Fibroblast of skin of scalp (primary cell): ENCODE measurements around the gene MAPT.
"Not testable (repeated sequence)": the region's sequence is repeated elsewhere in the genome, so short reads cannot be mapped to it uniquely, and the experiment has no call there.

Experiments
- DNase-seq: peaks from one replicate; pipeline ENCODE4 v3.0.0-alpha.2; 2013

The MAPT gene

GRCh38 chr17:46011711-46012505, 117.6 kb downstream of the MAPT start:
- DNase-seq: no peak

- DNase-seq: no peak
These were observed 118.2 kb downstream of the MAPT start for GRCh38 chr17:46012506-46013079.

DNA sequence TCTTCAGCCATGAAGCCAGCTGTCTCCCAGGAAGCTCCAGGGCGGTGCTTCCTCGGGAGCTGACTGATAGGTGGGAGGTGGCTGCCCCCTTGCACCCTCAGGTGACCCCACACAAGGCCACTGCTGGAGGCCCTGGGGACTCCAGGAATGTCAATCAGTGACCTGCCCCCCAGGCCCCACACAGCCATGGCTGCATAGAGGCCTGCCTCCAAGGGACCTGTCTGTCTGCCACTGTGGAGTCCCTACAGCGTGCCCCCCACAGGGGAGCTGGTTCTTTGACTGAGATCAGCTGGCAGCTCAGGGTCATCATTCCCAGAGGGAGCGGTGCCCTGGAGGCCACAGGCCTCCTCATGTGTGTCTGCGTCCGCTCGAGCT, 118.8 kb downstream of the MAPT start:
- no peak for DNase-seq

DNA sequence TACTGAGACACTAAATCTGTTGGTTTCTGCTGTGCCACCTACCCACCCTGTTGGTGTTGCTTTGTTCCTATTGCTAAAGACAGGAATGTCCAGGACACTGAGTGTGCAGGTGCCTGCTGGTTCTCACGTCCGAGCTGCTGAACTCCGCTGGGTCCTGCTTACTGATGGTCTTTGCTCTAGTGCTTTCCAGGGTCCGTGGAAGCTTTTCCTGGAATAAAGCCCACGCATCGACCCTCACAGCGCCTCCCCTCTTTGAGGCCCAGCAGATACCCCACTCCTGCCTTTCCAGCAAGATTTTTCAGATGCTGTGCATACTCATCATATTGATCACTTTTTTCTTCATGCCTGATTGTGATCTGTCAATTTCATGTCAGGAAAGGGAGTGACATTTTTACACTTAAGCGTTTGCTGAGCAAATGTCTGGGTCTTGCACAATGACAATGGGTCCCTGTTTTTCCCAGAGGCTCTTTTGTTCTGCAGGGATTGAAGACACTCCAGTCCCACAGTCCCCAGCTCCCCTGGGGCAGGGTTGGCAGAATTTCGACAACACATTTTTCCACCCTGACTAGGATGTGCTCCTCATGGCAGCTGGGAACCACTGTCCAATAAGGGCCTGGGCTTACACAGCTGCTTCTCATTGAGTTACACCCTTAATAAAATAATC, 119.3 kb downstream of the MAPT start:
- DNase-seq: peak; percentile 92

DNA sequence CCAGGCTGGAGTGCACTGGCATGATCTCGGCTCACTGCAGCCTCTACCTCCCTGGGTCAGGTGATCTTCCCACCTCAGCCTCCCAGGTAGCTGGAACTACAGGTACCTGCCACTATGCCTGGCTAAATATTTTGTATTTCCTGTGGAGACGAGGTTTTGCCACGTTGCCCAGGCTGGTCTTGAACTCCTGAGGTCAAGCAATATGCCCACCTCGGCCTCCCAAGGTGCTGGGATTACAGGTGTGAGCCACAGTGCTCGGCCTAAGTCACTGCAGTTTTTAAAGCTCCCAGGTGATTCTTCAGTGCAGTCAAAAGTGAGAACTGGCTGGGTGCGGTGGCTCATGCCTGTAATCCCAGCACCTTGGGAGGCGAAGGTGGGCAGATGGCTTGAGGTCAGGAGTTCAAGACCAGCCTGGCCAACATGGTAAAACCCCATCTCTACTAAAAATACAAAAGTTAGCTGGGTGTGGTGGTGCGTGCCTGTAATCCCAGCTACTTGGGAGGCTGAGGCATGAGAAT, 125.1 kb downstream of the MAPT start:
- not testable (repeated sequence) for DNase-seq

DNA sequence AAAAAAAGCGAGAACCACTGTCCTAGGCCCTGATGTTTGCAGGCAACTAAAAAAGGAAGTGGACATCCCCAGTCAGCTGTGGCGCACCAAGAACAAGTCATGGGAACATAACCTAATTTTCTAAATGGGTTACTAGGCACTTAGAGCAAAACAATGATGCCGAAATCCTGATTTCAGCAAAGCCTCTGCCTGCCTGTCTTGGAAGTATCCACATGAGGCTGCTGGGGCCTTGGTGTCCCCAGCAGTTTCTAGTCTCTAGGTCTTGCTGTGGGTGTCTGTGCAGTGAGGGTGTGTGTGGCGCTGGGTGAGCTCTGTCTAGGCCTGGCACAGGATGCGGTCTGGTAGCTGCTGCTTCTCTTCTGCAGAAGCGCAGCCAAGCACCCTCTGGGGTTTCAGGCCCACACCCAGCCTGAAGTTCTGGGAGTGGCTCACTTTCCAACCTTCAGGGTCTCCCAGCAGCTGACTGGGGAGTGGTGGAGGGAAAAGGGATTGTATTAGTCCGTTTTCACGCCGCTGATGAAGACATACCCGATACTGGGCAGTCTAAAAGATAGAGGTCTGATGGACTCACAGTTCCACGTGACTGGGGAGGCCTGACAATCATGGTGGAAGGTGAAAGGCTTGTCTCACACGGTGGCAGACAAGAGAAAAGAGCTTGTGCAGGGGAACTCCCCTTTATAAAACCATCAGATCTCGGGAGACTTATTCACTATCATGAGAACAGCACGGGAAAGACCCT, 125.8 kb downstream of the MAPT start:
- no peak for DNase-seq

DNA sequence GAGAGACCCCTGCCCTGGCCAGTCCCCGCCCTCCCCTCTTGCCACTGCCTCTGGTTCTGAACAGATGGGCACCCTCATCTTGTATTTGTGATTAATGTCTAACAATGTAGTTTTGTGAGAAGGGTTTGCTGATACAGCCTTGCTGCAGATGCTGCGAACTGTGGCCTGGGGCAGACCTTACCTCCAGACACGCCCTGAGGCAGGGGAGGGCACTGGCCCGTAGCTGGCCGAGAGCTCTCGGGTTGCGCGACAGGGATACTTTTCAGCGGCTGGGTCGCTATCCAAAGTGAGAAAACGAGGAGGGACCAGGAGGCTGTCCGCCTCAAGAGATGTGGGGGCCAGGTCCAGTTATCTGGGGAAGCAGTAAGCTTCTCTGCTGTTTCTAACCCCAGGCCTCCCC, 126.6 kb downstream of the MAPT start:
- no peak for DNase-seq

GRCh38 chr17:46023366-46023765, 129.0 kb downstream of the MAPT start:
- not testable (repeated sequence) for DNase-seq

DNA sequence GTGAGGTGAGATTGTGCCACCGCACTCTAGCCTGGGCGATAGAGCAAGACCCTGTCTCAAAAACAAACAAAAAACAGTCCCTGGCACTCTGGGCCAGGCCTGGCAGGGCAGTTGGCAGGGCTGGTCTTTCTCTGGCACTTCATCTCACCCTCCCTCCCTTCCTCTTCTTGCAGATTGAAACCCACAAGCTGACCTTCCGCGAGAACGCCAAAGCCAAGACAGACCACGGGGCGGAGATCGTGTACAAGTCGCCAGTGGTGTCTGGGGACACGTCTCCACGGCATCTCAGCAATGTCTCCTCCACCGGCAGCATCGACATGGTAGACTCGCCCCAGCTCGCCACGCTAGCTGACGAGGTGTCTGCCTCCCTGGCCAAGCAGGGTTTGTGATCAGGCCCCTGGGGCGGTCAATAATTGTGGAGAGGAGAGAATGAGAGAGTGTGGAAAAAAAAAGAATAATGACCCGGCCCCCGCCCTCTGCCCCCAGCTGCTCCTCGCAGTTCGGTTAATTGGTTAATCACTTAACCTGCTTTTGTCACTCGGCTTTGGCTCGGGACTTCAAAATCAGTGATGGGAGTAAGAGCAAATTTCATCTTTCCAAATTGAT, 129.5 kb downstream of the MAPT start:
- DNase-seq: no peak

GRCh38 chr17:46024590-46024989, 130.2 kb downstream of the MAPT start:
- DNase-seq: no peak

DNA sequence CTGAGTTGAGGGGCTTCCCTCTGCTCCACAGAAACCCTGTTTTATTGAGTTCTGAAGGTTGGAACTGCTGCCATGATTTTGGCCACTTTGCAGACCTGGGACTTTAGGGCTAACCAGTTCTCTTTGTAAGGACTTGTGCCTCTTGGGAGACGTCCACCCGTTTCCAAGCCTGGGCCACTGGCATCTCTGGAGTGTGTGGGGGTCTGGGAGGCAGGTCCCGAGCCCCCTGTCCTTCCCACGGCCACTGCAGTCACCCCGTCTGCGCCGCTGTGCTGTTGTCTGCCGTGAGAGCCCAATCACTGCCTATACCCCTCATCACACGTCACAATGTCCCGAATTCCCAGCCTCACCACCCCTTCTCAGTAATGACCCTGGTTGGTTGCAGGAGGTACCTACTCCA, 130.7 kb downstream of the MAPT start:
- DNase-seq: no peak

DNA sequence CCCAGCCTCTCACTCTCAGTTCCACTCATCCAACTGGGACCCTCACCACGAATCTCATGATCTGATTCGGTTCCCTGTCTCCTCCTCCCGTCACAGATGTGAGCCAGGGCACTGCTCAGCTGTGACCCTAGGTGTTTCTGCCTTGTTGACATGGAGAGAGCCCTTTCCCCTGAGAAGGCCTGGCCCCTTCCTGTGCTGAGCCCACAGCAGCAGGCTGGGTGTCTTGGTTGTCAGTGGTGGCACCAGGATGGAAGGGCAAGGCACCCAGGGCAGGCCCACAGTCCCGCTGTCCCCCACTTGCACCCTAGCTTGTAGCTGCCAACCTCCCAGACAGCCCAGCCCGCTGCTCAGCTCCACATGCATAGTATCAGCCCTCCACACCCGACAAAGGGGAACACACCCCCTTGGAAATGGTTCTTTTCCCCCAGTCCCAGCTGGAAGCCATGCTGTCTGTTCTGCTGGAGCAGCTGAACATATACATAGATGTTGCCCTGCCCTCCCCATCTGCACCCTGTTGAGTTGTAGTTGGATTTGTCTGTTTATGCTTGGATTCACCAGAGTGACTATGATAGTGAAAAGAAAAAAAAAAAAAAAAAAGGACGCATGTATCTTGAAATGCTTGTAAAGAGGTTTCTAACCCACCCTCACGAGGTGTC, 131.3 kb downstream of the MAPT start:
- no peak for DNase-seq

GRCh38 chr17:46026166-46027047, 132.1 kb downstream of the MAPT start:
- no peak for DNase-seq

DNA sequence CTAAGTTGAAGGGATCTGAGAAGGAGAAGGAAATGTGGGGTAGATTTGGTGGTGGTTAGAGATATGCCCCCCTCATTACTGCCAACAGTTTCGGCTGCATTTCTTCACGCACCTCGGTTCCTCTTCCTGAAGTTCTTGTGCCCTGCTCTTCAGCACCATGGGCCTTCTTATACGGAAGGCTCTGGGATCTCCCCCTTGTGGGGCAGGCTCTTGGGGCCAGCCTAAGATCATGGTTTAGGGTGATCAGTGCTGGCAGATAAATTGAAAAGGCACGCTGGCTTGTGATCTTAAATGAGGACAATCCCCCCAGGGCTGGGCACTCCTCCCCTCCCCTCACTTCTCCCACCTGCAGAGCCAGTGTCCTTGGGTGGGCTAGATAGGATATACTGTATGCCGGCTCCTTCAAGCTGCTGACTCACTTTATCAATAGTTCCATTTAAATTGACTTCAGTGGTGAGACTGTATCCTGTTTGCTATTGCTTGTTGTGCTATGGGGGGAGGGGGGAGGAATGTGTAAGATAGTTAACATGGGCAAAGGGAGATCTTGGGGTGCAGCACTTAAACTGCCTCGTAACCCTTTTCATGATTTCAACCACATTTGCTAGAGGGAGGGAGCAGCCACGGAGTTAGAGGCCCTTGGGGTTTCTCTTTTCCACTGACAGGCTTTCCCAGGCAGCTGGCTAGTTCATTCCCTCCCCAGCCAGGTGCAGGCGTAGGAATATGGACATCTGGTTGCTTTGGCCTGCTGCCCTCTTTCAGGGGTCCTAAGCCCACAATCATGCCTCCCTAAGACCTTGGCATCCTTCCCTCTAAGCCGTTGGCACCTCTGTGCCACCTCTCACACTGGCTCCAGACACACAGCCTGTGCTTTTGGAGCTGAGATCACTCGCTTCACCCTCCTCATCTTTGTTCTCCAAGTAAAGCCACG, 133.0 kb downstream of the MAPT start:
- DNase-seq: no peak

DNA sequence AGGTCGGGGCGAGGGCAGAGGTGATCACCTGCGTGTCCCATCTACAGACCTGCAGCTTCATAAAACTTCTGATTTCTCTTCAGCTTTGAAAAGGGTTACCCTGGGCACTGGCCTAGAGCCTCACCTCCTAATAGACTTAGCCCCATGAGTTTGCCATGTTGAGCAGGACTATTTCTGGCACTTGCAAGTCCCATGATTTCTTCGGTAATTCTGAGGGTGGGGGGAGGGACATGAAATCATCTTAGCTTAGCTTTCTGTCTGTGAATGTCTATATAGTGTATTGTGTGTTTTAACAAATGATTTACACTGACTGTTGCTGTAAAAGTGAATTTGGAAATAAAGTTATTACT, 133.6 kb downstream of the MAPT start:
- no peak for DNase-seq

GRCh38 chr17:46028374-46028773, 134.0 kb downstream of the MAPT start:
- DNase-seq: no peak

- no peak for DNase-seq
These were observed 134.7 kb downstream of the MAPT start for GRCh38 chr17:46028981-46029565.

DNA sequence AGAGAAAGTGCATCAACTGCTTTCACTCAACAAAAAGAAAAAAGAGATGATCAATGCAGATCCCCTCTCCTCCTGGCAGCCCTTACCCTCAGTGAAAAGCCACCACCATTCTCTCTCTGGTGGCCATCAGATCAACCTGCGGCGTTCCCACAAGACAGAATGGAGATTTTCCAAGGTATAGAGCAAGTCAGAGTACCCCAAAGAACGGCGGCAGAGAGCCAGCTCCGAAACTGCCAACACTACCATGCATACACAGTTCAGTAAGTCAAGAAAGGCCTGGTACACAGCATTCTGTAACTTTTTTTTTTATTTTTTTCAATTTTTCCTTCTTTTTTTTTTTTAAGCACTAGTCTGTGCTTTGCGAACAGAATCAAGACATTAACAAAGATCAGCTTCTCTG, 135.3 kb downstream of the MAPT start:
- DNase-seq: no peak

DNA sequence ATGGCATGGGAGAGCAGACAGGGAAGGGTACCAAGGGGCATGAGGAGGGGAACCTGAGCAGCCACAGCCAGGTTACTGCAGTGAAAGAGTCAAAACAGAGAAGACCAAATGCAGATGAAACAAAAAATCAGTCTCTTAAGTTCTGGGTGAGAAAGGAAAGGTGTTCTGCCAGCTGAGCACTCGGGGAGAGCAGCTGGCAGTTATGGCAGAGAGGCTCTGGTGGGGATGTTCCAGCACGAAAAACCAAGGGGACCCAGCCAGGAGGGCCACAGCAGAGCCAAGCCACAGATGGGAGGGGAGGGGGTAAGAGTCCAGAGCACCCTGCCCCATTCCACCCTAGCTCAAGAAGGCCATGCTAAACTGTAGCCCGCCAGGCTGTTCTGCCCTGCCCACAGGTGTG, 136.4 kb downstream of the MAPT start:
- no peak for DNase-seq

DNA sequence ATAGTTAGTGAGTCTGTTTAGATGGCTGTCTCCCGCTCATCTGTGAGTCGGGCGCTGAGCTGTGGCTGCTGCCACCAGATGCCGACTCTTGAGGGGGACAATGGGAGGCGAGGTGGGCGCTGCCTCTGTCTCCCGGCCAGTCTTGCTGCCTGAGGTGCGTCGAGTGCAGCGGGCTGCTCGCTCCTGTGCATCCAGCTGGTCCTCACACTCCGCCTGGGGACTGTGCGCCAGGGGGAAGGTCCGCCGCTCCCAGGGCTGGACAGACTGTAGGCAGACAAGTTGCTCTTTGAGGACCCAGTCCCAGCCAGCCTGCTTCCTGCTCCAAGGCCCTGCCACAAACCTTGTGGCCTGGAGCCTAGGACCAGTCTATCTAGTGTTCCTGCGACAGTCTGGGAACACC, 137.1 kb downstream of the MAPT start:
- no peak for DNase-seq
